H9 (cell line): ENCODE data around the gene MSANTD1. TPM values are rescaled to one million over a fixed set of nuclear protein-coding genes. Genes with fewer than 3 reads are reported as not detected.

ENCODE experiments used
- DNase-seq: peaks from one replicate; pipeline ENCODE4 v3.0.0-alpha.2; 2017
- H2AFZ ChIP-seq: one replicate; pipeline ENCODE4 v1.6.1; 2013; ENCODE audit warnings: mild to moderate bottlenecking, low read length, control low read depth, moderate library complexity
- H2AK5ac ChIP-seq: 2 replicates; pipeline ENCODE4 v1.6.1; 2013; ENCODE audit warnings: low read length, control low read depth, mixed read lengths; ENCODE audit not compliant: insufficient read length
- H2BK120ac ChIP-seq: one replicate; pipeline ENCODE4 v1.6.1; 2013; ENCODE audit warnings: low read depth, mild to moderate bottlenecking, low read length, control low read depth, inconsistent platforms; ENCODE audit not compliant: poor library complexity, severe bottlenecking
- H2BK12ac ChIP-seq: 2 replicates; pipeline ENCODE4 v1.6.1; 2013; ENCODE audit warnings: low read length, control low read depth, mixed read lengths, low read depth; ENCODE audit not compliant: insufficient read length
- H2BK15ac ChIP-seq: 2 replicates; pipeline ENCODE4 v1.6.1; 2013; ENCODE audit warnings: low read depth, low read length, control low read depth
- H2BK20ac ChIP-seq: one replicate; pipeline ENCODE4 v1.6.1; 2013; ENCODE audit warnings: low read depth, mild to moderate bottlenecking, low read length, control low read depth, inconsistent platforms; ENCODE audit not compliant: poor library complexity, severe bottlenecking
- H2BK5ac ChIP-seq: 2 replicates; pipeline ENCODE4 v1.6.1; 2013; ENCODE audit warnings: low read length, control low read depth, mixed read lengths; ENCODE audit not compliant: insufficient read length
- H3K14ac ChIP-seq: 2 replicates; pipeline ENCODE4 v1.6.1; 2013; ENCODE audit warnings: low read length, control low read depth; ENCODE audit not compliant: insufficient read depth
- H3K18ac ChIP-seq: 2 replicates; pipeline ENCODE4 v1.6.1; 2013; ENCODE audit warnings: low read depth, mild to moderate bottlenecking, mixed read lengths, low read length, control low read depth; ENCODE audit not compliant: insufficient read length
- H3K23ac ChIP-seq: 2 replicates; pipeline ENCODE4 v1.6.1; 2013; ENCODE audit warnings: low read length, control low read depth, mixed read lengths, low read depth; ENCODE audit not compliant: insufficient read length
- H3K23me2 ChIP-seq: 2 replicates; pipeline ENCODE4 v1.6.1; 2013; ENCODE audit warnings: low read depth, mild to moderate bottlenecking, mixed read lengths, low read length, control low read depth; ENCODE audit not compliant: insufficient read length, poor library complexity, severe bottlenecking
- H3K27ac ChIP-seq: 2 replicates; pipeline ENCODE4 v1.5.1; 2013; ENCODE audit warnings: low read length, control low read depth, mixed read lengths, low read depth; ENCODE audit not compliant: insufficient read length
- H3K27me3 ChIP-seq: 2 replicates; pipeline ENCODE4 v1.6.1; 2013; ENCODE audit warnings: low read length, control low read depth, inconsistent platforms; ENCODE audit not compliant: insufficient read depth
- H3K4ac ChIP-seq: 2 replicates; pipeline ENCODE4 v1.6.1; 2013; ENCODE audit warnings: low read depth, mild to moderate bottlenecking, control low read depth, inconsistent platforms, low read length, moderate library complexity
- H3K4me1 ChIP-seq: 2 replicates; pipeline ENCODE4 v1.6.1; 2013; ENCODE audit warnings: low read length, control low read depth, inconsistent platforms; ENCODE audit not compliant: insufficient read depth
- H3K4me2 ChIP-seq: 2 replicates; pipeline ENCODE4 v1.6.1; 2013; ENCODE audit warnings: low read length, control low read depth, mixed read lengths; ENCODE audit not compliant: insufficient read length, insufficient read depth
- H3K56ac ChIP-seq: 2 replicates; pipeline ENCODE4 v1.6.1; 2013; ENCODE audit warnings: low read depth, mild to moderate bottlenecking, mixed read lengths, low read length, control low read depth; ENCODE audit not compliant: insufficient read length
- H3K79me1 ChIP-seq: 2 replicates; pipeline ENCODE4 v1.6.1; 2013; ENCODE audit warnings: low read depth, mild to moderate bottlenecking, moderate library complexity, low read length, control low read depth, inconsistent platforms; ENCODE audit not compliant: insufficient read depth, poor library complexity, severe bottlenecking
- H3K79me2 ChIP-seq: 2 replicates; pipeline ENCODE4 v1.6.1; 2013; ENCODE audit warnings: low read length, control low read depth, inconsistent platforms; ENCODE audit not compliant: insufficient read depth
- H3K9ac ChIP-seq: 2 replicates; pipeline ENCODE4 v1.6.1; 2013; ENCODE audit warnings: low read length, control low read depth, mixed read lengths; ENCODE audit not compliant: insufficient read length; ENCODE audit errors: extremely low read depth
- H3K9me3 ChIP-seq: one replicate; pipeline ENCODE4 v1.6.1; 2013; ENCODE audit warnings: low read depth, low read length, inconsistent platforms; ENCODE audit not compliant: control insufficient read depth
- H3T11ph ChIP-seq: one replicate; pipeline ENCODE4 v1.6.1; 2013; ENCODE audit warnings: mild to moderate bottlenecking, low read length, control low read depth, inconsistent platforms
- H4K20me1 ChIP-seq: one replicate; pipeline ENCODE4 v1.6.1; 2013; ENCODE audit not compliant: control insufficient read depth, insufficient read length, insufficient read depth
- H4K5ac ChIP-seq: 2 replicates; pipeline ENCODE4 v1.6.1; 2013; ENCODE audit warnings: low read depth, mild to moderate bottlenecking, mixed read lengths, low read length, control low read depth; ENCODE audit not compliant: insufficient read length
- H4K8ac ChIP-seq: replicated peaks from 2 replicates; pipeline ENCODE4 v1.6.1; 2013; ENCODE audit warnings: low read length, control low read depth, mixed read lengths, low read depth; ENCODE audit not compliant: insufficient read length
- H4K91ac ChIP-seq: 2 replicates; pipeline ENCODE4 v1.6.1; 2013; ENCODE audit warnings: low read depth, mild to moderate bottlenecking, moderate library complexity, mixed read lengths, low read length, control low read depth; ENCODE audit not compliant: insufficient read length
- H3K27ac Mint-ChIP-seq, 3 experiments: 2 replicates in 2 of 3; 3 replicates in 1 of 3; pipeline ENCODE4 v1.8.0; 2020 to 2021; ENCODE audit warnings: mixed read lengths in 3 of 3, mild to moderate bottlenecking in 1 of 3, moderate library complexity in 1 of 3
- H3K27me3 Mint-ChIP-seq: 2 replicates; pipeline ENCODE4 v1.8.0; 2021; ENCODE audit warnings: low read depth, mild to moderate bottlenecking, moderate library complexity, mixed read lengths
- H3K36me3 Mint-ChIP-seq, 3 experiments: 2 replicates in 2 of 3; 3 replicates in 1 of 3; pipeline ENCODE4 v1.8.0; 2020 to 2021; ENCODE audit warnings: low read depth in 3 of 3, mixed read lengths in 3 of 3; ENCODE audit not compliant: insufficient read depth in 1 of 3
- H3K4me1 Mint-ChIP-seq, 2 experiments: 2 replicates each; pipeline ENCODE4 v1.8.0; 2020; ENCODE audit warnings: mixed read lengths in 2 of 2
- H3K4me3 Mint-ChIP-seq, 2 experiments: 2 replicates in 1 of 2; 3 replicates in 1 of 2; pipeline ENCODE4 v1.8.0; 2020 to 2021; ENCODE audit warnings: mild to moderate bottlenecking in 2 of 2, mixed read lengths in 2 of 2, moderate library complexity in 1 of 2
- H3K9me3 Mint-ChIP-seq, 2 experiments: 2 replicates in 1 of 2; 3 replicates in 1 of 2; pipeline ENCODE4 v1.8.0; 2020; ENCODE audit warnings: mild to moderate bottlenecking in 2 of 2, mixed read lengths in 2 of 2, moderate library complexity in 1 of 2
- WGBS: extraction: QIAGEN DNeasy Blood & Tissue Kit; methylation state at CpG from one replicate; pipeline ENCODE4 v1.1.7; 2013; ENCODE audit warnings: missing lambda C conversion rate, low lambda C conversion rate, mixed read lengths; ENCODE audit not compliant: insufficient read length; ENCODE audit errors: extremely low coverage; 5-methylcytosine and 5-hydroxymethylcytosine counted together
- total RNA-seq: library from RNA; stranded (reverse); gene quantifications from 2 replicates; pipeline ENCODE4 v1.2.1, GENCODE V29; 2021
- TF ChIP-seq, protein P1 (sequence below): fragments of 200-600 bp; sonication (generic); conservative IDR thresholded peaks from 3 replicates; pipeline ENCODE4 v1.8.0; 2021; ENCODE audit warnings: antibody characterized with exemption, mild to moderate bottlenecking

The MSANTD1 gene
- total RNA-seq, 1 experiment from 2014 or later: 0.83 TPM

DNA sequence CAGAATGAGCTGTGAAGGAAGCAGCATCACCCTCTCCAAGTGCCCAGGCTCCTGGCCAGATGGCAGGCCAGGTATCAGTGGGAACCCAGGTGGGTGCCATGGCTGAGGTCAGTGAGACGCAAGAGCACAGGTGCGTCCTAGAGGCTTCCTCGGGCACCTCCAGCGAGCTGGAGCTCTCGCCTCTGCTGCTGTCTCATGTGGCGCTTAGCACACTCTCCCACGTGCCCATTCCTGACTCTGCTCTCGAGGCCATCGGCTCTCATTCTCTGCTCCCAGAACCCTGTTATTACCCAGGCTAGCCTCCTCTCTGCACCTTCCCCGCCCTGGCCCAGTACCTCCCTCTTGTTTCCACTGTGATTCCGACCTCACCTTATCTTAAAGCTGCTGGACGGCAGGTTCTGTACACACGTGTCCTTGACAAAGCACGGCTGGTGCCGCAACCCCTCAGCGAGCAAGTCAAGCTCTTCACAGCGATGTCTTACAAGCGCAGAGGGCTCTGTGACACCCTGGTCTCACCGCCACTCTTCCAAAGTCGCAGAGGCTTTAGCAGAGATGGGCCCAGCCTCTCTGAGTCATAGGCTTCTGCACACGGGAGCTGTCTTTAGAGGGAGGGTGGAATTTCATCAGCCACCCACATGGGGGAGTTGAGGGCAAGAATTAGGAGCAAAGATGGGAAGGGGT lies 15.4 kb upstream of the MSANTD1 start:
- no peaks in the 10 kb centered on the region for H3K79me1 ChIP-seq
- H2AK5ac ChIP-seq: no peak overlapping the region
- no peaks in the 10 kb centered on the region for H3K9me3 ChIP-seq
- H3K27me3 ChIP-seq: no peaks in the 10 kb centered on the region; the same call in 1 of the 2 replicates
- peaks cover 3 to 7% of the 10 kb centered on the region in 2 experiments; a peak in 3 of 5 replicates for H3K9me3 Mint-ChIP-seq
- H3K27me3 Mint-ChIP-seq: peaks cover 41% of the 10 kb centered on the region
- H3K36me3 Mint-ChIP-seq: peaks cover 56 to 76% (median 76%) of the 10 kb centered on the region in 3 experiments
- H2BK120ac ChIP-seq: no peak overlapping the region
- no peak overlapping the region for H4K5ac ChIP-seq
- peaks cover 5% of the 10 kb centered on the region for H4K20me1 ChIP-seq
- no peak overlapping the region for H3K4me2 ChIP-seq
- H3K23ac ChIP-seq: no peak overlapping the region
- DNase-seq: no peak
- no CpG with 5 or more reads among the region's 21 CpGs for WGBS
- no peak overlapping the region for H2AFZ ChIP-seq
- peaks cover 3% of the 10 kb centered on the region; the same call in 1 of the 2 replicates for H3K4me1 ChIP-seq
- TF ChIP-seq, protein P1, sequence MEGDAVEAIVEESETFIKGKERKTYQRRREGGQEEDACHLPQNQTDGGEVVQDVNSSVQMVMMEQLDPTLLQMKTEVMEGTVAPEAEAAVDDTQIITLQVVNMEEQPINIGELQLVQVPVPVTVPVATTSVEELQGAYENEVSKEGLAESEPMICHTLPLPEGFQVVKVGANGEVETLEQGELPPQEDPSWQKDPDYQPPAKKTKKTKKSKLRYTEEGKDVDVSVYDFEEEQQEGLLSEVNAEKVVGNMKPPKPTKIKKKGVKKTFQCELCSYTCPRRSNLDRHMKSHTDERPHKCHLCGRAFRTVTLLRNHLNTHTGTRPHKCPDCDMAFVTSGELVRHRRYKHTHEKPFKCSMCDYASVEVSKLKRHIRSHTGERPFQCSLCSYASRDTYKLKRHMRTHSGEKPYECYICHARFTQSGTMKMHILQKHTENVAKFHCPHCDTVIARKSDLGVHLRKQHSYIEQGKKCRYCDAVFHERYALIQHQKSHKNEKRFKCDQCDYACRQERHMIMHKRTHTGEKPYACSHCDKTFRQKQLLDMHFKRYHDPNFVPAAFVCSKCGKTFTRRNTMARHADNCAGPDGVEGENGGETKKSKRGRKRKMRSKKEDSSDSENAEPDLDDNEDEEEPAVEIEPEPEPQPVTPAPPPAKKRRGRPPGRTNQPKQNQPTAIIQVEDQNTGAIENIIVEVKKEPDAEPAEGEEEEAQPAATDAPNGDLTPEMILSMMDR: peak; percentile 28; the same call in 2 of the 3 replicates
- peaks cover 13 to 22% of the 10 kb centered on the region in 2 experiments for H3K4me1 Mint-ChIP-seq
- no peak overlapping the region for H3K27ac ChIP-seq
- no peak overlapping the region for H2BK5ac ChIP-seq
- H3K4me3 Mint-ChIP-seq: no peak overlapping the region; a peak in 1 of 5 replicates
- H3K9ac ChIP-seq: no peak overlapping the region
- peak overlapping the region in 1 of 3 experiments; percentile 85; a peak in 2 of 7 replicates for H3K27ac Mint-ChIP-seq
- H3K56ac ChIP-seq: no peak overlapping the region
- no peak overlapping the region for H3T11ph ChIP-seq
- H2BK12ac ChIP-seq: no peak overlapping the region
- H2BK15ac ChIP-seq: no peak overlapping the region
- H4K8ac ChIP-seq: no peak overlapping the region
- H3K18ac ChIP-seq: no peak overlapping the region
- H3K4ac ChIP-seq: no peak overlapping the region
- H3K79me2 ChIP-seq: no peaks in the 10 kb centered on the region
- no peak overlapping the region for H4K91ac ChIP-seq
- no peaks in the 10 kb centered on the region for H3K23me2 ChIP-seq
- H2BK20ac ChIP-seq: no peak overlapping the region
- H3K14ac ChIP-seq: no peak overlapping the region
